HG02938 (cell line): Measurements from ENCODE around the gene IL13.
"Not testable (repeated sequence)": the region's sequence is repeated elsewhere in the genome, so short reads cannot be mapped to it uniquely, and the experiment has no call there.

ENCODE experiments used
- ATAC-seq: cut with Tn5 transposase; IDR thresholded peaks from one replicate; pipeline ENCODE4 v1.9.1; 2021; ENCODE audit warnings: mild to moderate bottlenecking, moderate library complexity; ENCODE audit not compliant: unreplicated experiment

The IL13 gene

GRCh38 chr5:132657676-132658380 is at the start of gene IL13:
IL13 (plus strand) TSS chr5:132658173; CDS start chr5:132658187, 14 bp downstream.
- ATAC-seq = no peak

- no peak for ATAC-seq
Observed at GRCh38 chr5:132611965-132612364, 46.0 kb upstream of the IL13 start.

- no peak for ATAC-seq
Observed at GRCh38 chr5:132612846-132613245, 45.1 kb upstream of the IL13 start.

GRCh38 chr5:132621699-132622098 is 36.3 kb upstream of the IL13 start:
- no peak for ATAC-seq

- ATAC-seq = no peak
Observed at GRCh38 chr5:132622608-132623007, 35.4 kb upstream of the IL13 start.

GRCh38 chr5:132627470-132627869 is 30.5 kb upstream of the IL13 start:
- ATAC-seq = no peak

- no peak for ATAC-seq
Observed at GRCh38 chr5:132628814-132629213, 29.2 kb upstream of the IL13 start.

GRCh38 chr5:132629230-132629944 is 28.6 kb upstream of the IL13 start:
- peak; percentile 57 for ATAC-seq

- ATAC-seq = not testable (repeated sequence)
Observed at GRCh38 chr5:132633587-132633986, 24.4 kb upstream of the IL13 start.

GRCh38 chr5:132635873-132636272 is 22.1 kb upstream of the IL13 start:
- peak; percentile 48 for ATAC-seq

- no peak for ATAC-seq
Observed at GRCh38 chr5:132637241-132637640, 20.7 kb upstream of the IL13 start.

- ATAC-seq = peak; percentile 65
Observed at GRCh38 chr5:132639706-132640130, 18.3 kb upstream of the IL13 start.

GRCh38 chr5:132640613-132641012 is 17.4 kb upstream of the IL13 start:
- no peak for ATAC-seq

- ATAC-seq = no peak
Observed at GRCh38 chr5:132641241-132641723, 16.7 kb upstream of the IL13 start.

GRCh38 chr5:132641841-132642240 is 16.1 kb upstream of the IL13 start:
- ATAC-seq = no peak

- no peak for ATAC-seq
Observed at GRCh38 chr5:132644177-132644576, 13.8 kb upstream of the IL13 start.

- no peak for ATAC-seq
Observed at GRCh38 chr5:132646583-132647266, 11.2 kb upstream of the IL13 start.

- no peak for ATAC-seq
Observed at GRCh38 chr5:132647473-132647872, 10.5 kb upstream of the IL13 start.

GRCh38 chr5:132648355-132648754 is 9.6 kb upstream of the IL13 start:
- no peak for ATAC-seq

GRCh38 chr5:132651838-132652469 is 6.0 kb upstream of the IL13 start:
- no peak for ATAC-seq

GRCh38 chr5:132653716-132654115 is 4.3 kb upstream of the IL13 start:
- no peak for ATAC-seq
